DMS79 (cell line): ENCODE measurements around the gene CCNB1IP1.
"Not testable (repeated sequence)": the region's sequence is repeated elsewhere in the genome, so short reads cannot be mapped to it uniquely, and the experiment has no call there.

Source experiments
- DNase-seq: peaks from one replicate; lab custom pipeline; 2025; lab: John Stamatoyannopoulos, UW

Gene CCNB1IP1, protein sequence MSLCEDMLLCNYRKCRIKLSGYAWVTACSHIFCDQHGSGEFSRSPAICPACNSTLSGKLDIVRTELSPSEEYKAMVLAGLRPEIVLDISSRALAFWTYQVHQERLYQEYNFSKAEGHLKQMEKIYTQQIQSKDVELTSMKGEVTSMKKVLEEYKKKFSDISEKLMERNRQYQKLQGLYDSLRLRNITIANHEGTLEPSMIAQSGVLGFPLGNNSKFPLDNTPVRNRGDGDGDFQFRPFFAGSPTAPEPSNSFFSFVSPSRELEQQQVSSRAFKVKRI

DNA sequence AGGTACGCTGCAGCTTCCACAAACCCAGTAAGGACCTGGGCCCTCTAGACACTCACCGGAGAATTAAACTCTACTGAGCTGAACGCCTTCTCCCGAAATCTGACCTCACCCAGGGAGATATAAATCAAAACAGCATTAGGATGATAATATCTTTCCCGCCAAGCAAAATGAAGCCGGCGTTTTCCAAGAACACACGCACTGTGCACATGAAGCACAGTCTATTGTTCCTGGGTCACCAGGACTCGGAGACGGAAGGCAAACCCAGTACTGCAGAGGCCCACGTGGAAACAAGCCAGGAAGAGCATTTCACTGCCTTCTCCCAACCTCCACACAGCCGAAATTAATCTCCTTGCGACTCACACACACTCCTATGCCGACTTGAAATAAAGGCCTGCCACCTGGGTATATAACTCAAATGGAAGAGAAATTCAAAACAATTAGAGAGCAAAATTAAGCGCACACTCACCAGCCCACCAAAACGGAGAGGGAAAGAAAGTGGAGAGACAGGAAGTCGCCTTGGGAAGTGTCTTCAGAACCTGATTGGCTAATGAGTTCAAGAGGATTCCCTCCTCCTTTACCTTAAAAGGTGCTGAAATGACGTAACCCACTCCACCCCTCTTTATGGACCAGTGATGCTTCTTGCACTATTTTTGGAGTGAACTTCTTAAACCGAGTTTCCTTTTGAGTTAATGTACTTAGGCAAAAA lies at the start of gene CCNB1IP1:
Gene CCNB1IP1 (minus strand): TSS at position 492 of the 706 bp plus-strand sequence. CDS start 16,756 bp downstream, outside the sequence.
- peak; percentile 98 for DNase-seq

DNA sequence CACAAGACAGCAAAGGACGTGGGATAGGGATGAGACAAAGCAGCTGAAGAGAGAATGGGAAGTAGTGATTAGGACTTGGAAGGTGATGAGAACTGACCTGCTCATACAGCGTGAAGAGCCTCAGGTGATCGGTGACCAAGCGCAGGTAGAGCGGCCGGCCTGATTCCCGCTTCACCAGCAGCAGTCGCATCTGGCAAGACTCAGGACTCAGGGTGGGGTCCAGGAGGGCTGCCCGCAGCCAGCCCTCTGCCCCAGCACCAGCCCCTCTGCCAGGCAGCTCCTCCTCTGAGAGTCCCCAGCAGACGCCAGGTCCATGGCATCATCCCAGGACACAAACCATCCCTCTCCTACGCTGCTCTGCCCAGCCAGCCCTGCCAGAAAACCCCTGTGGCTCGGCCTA lies 49.4 kb upstream of the CCNB1IP1 start:
- no peak for DNase-seq

DNA sequence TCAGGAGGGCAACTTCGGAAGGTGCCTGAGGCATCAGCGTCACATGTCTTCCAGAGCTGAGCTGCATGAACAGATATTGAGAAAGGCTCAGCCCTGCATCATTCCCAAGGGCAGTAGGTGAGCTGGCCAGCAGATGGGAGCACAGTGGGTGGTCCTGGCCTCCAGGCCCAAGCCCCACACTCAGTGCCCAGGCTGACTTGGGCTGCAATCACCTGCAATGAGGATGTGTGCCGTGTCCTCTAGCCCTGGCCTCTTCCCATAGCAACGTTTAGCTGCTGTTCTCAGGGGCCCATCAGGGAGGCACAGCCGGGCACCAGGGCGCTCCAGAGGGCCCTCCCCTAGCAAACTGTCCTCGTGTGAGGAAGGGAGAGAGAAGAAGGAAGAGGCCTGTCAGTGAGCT lies 48.3 kb upstream of the CCNB1IP1 start:
- DNase-seq: no peak

DNA sequence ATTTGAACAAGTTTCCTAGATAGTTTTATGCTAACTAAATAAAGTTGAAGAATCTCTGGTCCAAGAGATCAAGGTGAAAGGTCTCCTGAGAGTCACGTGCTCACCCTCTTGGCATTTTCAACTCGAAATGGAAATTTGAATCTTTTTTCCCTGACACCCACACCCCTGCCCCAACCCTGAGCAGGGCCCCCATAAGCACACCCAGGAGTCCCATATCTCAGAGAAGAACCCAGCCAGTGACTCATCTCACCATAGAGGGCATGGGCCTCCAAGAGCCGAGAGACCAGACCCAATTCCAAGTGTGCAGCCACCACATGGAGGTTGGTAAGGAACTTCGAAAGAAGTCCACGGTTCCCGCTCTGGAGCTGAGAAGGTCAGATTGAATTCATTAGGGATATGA lies 47.6 kb upstream of the CCNB1IP1 start:
- no peak for DNase-seq

DNA sequence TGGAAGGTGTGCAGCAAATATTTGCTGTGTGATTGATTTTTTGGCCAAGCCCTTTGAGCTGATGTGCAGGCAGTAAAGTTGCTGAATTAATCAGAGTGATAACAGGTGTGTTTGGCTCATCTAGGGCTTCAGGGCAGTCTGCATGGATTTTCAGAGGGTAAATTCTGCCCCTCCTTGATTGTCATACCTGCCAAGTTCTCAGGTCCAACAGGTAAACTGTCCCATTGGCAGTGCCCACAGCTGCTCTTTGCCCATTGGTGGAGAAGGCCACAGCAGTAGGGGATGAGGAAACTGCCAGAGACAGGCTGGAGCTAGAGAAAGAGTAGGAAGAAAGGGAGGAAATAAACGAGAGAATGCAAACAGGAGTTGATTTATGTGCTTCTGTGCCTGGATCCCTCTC lies 46.7 kb upstream of the CCNB1IP1 start:
- DNase-seq: no peak

DNA sequence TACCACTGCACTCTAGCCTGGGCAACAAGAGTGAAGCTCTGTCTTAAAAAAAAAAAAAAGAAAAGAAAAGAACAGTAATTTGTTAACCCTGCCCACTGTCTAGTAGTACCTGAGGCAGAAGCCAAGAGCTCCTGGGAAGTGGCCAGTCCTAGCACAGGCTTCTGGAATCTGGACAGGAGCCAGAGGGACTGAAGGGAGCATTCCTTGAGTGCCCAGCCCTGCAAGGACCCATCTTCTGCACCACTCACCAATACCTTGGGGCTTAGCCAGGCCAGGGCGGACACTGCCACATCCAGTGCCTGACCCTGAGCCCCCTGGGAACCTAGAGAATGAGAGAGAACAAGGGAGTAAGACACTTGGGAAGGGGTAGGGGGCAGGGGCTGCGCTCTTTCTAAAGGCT lies 44.1 kb upstream of the CCNB1IP1 start:
- no peak for DNase-seq

DNA sequence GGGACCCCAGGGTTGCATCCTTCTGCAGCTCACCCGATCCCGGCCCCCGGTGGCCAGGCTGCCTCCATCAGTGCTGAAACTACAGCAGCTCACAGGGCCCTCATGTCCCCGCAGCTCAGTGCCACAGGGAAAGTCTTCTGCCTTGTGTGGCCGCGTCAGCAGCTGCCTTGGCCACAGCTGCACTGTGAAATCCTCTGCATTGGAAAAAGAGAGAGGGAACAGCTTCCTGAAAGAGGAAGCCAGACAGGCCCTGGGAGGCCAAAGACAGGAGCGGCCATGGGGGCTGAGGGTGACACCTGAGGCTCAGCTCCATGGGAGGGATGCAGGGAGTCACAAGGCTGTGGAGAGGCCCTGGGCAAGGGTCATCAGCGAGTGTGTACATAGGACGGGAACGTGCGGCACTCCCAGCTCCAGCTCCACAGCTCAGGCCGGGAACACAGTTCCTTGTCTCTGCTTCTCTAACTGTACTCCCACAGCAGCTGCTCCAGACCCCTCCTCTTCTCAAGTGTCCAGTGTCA lies 43.1 kb upstream of the CCNB1IP1 start:
- DNase-seq: no peak

DNA sequence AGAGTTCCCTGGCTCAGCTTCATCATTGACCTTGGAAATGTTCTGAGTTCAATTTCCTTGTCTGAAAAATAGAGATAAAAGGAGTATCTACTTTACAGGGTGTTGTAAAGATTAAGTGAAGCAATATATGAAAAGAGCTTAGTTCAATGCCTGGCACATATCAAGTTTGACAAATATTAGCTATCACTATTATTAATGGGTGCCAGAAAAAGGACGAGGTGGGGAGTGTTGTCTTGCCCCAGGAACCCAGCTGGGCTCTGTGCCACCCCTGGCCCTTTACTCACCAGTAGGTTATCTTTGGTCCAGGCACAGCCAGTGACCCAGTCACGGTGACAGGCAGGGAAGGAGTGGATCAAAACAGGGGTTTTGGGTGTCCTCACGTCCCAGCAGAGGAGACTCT lies 42.4 kb upstream of the CCNB1IP1 start:
- no peak for DNase-seq

DNA sequence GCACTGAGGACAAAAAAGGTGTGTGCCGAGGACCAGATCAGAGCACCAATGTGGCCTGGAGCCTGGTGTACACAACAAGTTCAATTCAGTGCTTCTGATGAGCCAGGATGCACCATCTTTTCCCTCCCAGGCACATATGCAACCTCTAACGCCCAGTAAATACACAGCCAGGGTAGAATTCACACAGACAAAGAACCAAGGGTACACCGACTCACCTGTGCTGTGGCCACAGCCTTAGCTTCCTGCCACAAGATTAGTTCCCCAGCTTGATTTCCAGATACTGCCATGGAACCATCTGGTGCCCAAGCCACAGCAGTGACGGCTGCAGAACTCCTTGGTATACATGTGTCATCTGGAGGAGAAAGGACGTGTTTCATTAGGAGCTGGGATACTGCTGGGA lies 39.7 kb upstream of the CCNB1IP1 start:
- DNase-seq: no peak

DNA sequence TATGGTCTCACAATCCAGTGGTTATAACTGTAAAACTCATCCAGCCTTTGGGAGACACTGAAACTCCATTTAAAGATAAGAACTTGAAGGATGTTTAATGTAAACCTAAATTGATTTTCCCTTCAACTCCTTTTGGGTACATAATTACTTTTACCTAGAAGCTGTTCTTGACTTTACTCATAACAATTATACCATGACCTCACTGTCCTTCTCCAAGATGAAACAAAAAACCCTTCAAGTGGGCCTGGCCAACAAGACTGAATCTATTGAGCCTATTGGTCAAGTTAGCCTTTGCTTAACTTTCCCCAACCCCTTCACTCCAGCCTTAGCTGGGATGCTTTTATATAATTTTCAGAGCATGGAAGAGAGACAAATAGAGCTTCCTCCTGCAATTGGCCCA lies 32.8 kb upstream of the CCNB1IP1 start:
- no peak for DNase-seq

DNA sequence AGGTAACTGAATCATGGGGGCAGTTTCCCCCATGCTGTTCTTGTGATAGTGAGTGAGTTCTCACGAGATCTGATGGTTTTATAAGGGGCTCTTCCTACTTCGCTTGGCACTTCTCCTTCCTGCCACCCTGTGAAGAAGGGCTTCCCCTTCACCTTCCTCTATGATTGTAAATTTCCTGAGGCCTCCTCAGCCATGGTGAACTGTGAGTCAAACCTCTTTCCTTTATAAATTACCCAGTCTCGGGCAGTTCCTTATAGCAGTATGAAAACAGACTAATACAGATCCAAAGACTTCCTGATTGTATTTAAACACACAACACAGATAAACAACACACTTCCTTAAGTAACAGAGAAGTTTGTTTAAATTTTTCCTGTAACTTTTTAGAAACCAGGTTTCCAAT lies 25.4 kb upstream of the CCNB1IP1 start:
- not testable (repeated sequence) for DNase-seq

DNA sequence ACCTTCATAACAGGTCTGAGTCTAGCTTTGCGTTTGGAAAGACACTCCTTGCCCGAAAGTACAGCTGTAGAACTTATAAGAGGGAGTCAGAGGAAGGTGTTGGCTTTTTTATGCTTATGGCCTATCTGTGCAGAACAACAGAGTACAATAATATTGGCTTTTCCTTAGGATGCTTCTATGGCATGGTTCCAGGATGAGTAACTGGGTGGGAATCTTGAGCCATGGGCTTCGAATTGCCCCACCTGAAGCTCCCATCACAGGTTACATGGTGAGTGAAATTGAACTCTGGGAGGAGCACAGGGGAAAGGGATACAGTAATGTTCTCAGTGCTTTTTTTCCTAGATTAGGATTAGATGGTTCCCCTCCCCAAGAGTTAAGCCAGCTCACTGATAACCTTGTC lies 23.3 kb upstream of the CCNB1IP1 start:
- no peak for DNase-seq

DNA sequence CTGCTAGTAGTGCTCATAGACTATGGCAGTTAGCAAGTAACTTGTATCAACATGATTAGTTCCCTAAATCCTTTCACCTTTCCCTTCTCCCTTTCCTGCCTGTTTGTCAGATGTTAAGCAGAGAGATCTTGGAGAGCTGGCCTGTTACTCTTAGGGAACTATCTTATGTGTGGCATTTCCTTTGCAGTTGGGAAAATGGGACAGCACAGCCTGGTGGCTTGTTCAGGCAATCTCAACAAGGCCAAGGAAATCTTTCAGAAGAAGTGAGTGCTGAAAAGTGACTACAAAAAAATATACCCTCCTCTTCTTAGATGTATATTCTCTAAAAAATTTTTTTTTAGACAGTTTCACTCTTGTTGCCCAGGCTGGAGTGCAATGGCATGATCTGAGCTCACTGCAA lies 17.8 kb upstream of the CCNB1IP1 start:
- DNase-seq: no peak

DNA sequence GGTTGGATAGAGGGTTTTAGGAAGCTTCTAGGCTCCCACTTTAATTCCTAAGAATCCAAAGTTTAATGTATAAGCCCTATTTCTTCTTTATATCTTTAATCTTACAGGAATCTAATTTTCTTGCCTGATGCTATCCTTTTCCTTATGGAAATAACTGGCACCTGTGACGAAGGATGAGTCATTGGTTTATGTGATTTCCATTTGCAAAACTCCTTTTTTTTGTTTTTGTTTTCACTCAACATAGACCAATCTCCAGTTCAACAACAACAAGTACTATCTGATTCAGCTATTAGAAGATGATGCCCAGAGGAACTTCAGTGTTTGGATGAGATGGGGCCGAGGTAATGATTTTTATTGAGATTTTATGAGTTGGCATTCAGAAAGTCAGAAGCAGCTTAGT lies 17.2 kb upstream of the CCNB1IP1 start:
- DNase-seq: no peak

DNA sequence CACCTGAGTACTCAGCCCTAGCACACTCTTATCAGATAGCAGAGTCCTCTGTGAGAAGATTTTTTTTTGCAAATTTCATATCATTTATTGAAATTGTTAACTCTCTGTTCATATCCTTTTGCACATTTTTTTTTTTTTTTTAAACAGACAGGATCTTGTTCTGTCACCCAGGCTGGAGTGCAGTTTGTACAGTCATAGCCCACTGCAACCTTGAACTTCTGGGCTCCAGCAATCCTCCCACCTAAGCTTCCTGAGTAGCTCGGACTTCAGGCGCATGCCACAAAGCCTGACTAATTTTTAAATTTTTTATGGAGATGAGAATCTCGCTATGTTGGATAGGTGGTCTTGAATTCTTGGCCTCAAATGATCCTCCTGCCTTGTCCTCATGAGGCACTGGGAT lies 14.7 kb upstream of the CCNB1IP1 start:
- DNase-seq: no peak

DNA sequence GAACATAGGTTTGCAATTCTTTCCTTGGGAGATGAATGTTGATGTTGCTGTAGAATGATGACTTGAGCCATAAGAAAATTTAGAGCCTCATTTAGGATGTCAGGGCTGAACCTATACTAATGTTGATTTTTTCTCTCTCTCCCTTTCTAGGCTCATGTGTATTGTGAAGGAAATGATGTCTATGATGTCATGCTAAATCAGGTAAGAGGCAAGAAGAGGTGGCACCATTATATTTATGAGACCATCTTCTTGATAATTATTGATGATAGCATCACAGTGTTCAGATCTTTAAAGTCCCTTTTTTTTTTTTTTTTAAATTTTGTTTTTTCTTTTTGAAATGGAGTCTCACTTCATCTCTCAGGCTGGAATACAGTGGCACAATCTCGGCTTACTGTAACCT lies 13.6 kb upstream of the CCNB1IP1 start:
- no peak for DNase-seq

DNA sequence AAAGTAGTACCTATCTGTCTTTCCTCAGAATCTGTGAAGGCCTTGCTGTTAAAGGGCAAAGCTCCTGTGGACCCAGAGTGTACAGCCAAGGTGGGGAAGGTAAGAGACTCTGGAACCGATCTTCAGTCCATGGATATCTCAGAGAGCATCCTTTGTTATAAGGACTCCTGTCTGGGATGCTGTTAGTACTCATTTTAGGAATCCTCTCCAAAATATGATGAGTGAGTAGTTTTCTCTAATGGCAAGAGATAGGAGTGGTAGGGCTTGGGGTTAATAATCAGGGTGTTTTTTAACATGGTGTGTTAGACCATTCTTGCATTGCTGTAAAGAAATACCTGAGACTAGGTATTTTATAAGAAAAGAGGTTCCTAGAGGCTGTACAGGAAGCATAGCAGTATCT lies 12.3 kb upstream of the CCNB1IP1 start:
- DNase-seq: no peak

DNA sequence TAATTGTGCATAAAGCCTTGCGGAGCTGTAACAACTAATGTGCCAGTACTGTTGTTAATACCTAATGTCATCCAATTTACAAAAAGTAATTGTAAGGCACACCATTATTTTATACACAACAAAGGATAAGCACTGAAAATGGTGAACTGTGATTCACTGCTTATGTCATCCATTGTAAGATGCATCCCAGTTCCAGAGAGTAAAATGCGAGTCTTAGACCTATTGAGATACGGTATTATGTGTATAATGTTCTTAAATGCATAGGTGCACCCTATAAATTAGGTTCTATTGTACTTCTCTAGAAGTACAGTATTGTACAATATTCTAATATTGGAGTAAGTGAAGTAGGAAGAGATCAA lies 10.8 kb upstream of the CCNB1IP1 start:
- peak; percentile 69 for DNase-seq

DNA sequence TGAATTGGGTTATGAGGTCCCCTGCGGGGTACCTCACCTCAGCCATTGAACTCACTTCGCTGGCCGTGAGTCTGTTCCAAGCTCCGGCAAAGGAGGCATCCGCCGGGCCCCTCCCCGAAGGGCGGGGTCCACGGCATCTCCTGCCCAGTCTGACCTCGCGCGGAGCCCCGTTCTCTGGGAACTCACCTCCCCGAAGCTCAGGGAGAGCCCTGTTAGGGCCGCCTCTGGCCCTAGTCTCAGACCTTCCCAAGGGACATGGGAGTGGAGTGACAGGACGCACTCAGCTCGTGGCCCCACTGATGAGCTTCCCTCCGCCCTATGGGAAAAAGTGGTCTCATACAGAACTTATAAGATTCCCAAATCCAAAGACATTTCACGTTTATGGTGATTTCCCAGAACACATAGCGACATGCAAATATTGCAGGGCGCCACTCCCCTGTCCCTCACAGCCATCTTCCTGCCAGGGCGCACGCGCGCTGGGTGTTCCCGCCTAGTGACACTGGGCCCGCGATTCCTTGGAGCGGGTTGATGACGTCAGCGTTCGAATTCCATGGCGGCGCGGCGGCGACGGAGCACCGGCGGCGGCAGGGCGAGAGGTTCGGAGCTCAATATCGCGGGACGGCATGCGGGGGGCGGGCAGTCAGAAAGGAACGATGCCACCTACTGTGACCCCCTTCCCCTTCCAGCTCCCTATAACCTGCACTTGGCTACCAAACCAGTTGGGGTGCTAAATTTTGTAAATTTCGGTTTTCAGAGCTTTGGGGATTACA lies 10.2 kb upstream of the CCNB1IP1 start, which contains the start of gene PARP2:
Gene PARP2 (plus strand): TSS at position 544 of the 770 bp plus-strand sequence. CDS start 7 bp downstream, at position 551.
- peak; percentile 100 for DNase-seq

DNA sequence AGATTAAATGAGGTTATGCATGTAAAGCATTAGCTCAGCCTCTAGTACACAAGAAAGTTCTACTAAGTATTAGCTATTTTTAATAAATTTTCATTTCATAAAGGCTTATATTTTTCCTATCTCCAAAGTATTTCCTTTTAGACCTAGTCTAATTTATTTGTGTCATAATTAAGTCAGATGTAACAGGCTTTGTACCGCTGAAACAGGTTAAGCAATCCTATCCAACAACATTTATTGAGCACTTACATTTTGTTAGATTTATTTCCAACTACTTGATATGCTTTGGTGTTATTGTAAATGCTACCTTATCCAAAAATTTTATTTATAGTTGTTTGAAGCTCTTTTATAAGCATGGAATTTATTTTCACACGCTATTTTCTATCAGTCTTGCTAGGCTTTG lies 8.6 kb upstream of the CCNB1IP1 start:
- DNase-seq: no peak

DNA sequence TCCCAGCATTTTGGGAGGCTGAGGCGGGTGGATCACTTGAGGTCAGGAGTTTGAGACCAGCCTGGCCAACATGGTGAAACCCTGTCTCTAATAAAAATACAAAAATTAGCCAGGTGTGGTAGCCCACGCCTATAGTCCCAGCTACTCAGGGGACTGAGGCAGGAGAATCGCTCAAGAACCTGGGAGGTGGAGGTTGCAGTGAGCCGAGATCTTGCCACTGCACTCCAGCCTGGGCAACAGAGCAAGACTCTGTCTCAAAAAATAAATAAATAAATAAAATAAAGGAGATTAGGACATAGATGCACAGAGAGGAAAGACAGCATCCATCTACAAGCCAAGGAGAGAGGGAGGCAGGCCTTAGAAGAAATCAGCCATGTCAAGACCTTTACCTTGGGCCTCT lies 8.0 kb upstream of the CCNB1IP1 start:
- DNase-seq: not testable (repeated sequence)

DNA sequence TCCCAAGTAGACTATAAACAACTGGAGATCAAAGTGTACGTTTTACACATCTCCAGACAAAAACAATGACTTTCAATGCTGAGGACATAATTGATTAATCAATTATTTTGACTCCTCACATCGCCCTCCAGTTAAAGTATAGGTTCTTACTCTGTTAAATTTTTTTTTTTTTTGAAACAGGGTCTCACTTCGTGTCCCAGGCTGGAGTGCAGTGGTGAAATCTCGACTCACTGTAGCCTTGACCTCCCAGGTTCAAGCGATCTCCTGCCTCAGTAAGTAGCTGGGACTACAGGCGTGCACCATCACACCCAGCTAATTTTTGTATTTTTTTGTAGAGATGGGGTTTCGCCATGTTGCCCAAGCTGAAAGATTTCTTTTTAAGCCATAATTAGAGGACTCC lies 938 bp upstream of the CCNB1IP1 start:
- no peak for DNase-seq

DNA sequence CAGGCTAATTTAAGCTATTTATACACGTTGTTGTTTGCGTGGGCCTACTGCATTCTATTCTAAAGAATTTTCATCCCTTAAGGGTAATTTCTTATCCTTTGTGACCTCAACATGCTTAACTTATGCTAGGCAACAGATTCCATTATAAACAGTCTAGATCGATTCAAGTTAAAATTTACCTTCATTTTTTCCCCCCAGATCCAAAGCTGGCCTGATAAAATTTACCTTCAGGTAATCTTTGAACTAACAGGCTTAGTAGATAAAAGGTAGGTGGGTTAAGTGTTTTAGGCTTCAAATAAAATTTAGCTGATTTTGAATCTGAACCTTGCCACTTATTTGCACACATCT lies 389 bp upstream of the CCNB1IP1 start:
- DNase-seq: no peak
